Activated CD4-positive, alpha-beta T cell treated with anti-CD3 and anti-CD28 coated beads for 36 hours (primary cell): ENCODE measurements around the gene CSF3. TPM values are rescaled to one million over a fixed set of nuclear protein-coding genes. Genes with fewer than 3 reads are reported as not detected.
A peak's percentile ranks its signal among the peaks of the same experiment; 100 is the strongest.

Source experiments
- ATAC-seq: fragments of 200-7000 bp; cut with Tn5 transposase; one replicate; pipeline ENCODE4 v1.10.0; 2021; ENCODE audit warnings: mild to moderate bottlenecking, moderate library complexity
- CTCF ChIA-PET: fragments of 350-600 bp; sonication (Branson Sonifier 250); formaldehyde crosslinking; loops from one replicate; lab custom pipeline; 2021; ENCODE audit warnings: antibody characterized with exemption; lab: Charles Lee
- POLR2A ChIA-PET: fragments of 350-600 bp; sonication (Branson Sonifier 250); formaldehyde crosslinking; loops from one replicate; lab custom pipeline; 2021; ENCODE audit warnings: antibody characterized with exemption, inconsistent platforms; lab: Charles Lee
- DNase-seq: peaks from one replicate; pipeline ENCODE4 v3.0.0-alpha.2; 2020
- H3K27ac Mint-ChIP-seq: one replicate; pipeline ENCODE4 v1.8.0; 2021; ENCODE audit warnings: mixed read lengths
- H3K27me3 Mint-ChIP-seq: one replicate; pipeline ENCODE4 v1.8.0; 2021; ENCODE audit warnings: mixed read lengths
- H3K36me3 Mint-ChIP-seq: one replicate; pipeline ENCODE4 v1.8.0; 2021; ENCODE audit warnings: low read depth, mixed read lengths
- H3K4me1 Mint-ChIP-seq: one replicate; pipeline ENCODE4 v1.8.0; 2021; ENCODE audit warnings: mixed read lengths
- H3K4me3 Mint-ChIP-seq: one replicate; pipeline ENCODE4 v1.8.0; 2021; ENCODE audit warnings: mild to moderate bottlenecking, moderate library complexity, mixed read lengths
- H3K9me3 Mint-ChIP-seq: one replicate; pipeline ENCODE4 v1.8.0; 2021; ENCODE audit warnings: low read depth, mixed read lengths
- intact Hi-C, 2 experiments: fragments of 100-400 bp; cut with DNase I in 1 of 2; cut with micrococcal nuclease in 1 of 2; formaldehyde crosslinking; loops; one replicate each; pipeline versions ENCODE4 v1.14.2 to v1.15.1; 2022 to 2024; cut with DNase I, micrococcal nuclease
- total RNA-seq, 2 experiments: library from RNA; stranded (reverse); gene quantifications; one replicate each; pipeline ENCODE4 v1.2.3, GENCODE V29; 2021

Gene CSF3
- total RNA-seq, 2 experiments from 2014 or later, result not detected

- Mint-ChIP-seq H3K27ac (no peak overlapping the region), H3K27me3 (no peaks in the 10 kb centered on the region), H3K36me3 (peaks cover 56% of the 10 kb centered on the region), H3K4me1 (peaks cover 22% of the 10 kb centered on the region), H3K4me3 (no peak overlapping the region), H3K9me3 (no peaks in the 10 kb centered on the region)
- ATAC-seq, result no peak
- no peak for DNase-seq
- intact Hi-C loops, result loop anchor here in 1 of 2 experiments (5.0 kb wide), 1 partner anchor 52 kb away; no protein-coding TSS in a partner anchor
- ChIA-PET CTCF (interaction anchor here (0.6 to 4.2 kb wide), 8 partner anchors 10 to 139 kb away, joined by 3 to 77 read pairs (median 4); partner anchors contain the start of genes CSF3 and GSDMA), POLR2A (no interaction called here)
These were observed 9.7 kb downstream of the CSF3 start for GRCh38 chr17:40024901-40025300.

GRCh38 chr17:40025559-40025958 lies 10.3 kb downstream of the CSF3 start:
- Mint-ChIP-seq H3K4me1 (peaks cover 22% of the 10 kb centered on the region), H3K4me3 (no peak overlapping the region), H3K9me3 (no peaks in the 10 kb centered on the region), H3K27me3 (no peaks in the 10 kb centered on the region), H3K27ac (no peak overlapping the region), H3K36me3 (peaks cover 56% of the 10 kb centered on the region)
- ATAC-seq, result no peak
- DNase-seq, result no peak
- intact Hi-C loops, result loop anchor here in 1 of 2 experiments (5.0 kb wide), 1 partner anchor 52 kb away; no protein-coding TSS in a partner anchor
- POLR2A ChIA-PET, result interaction anchor here (0.7 kb wide), 1 partner anchor 14 kb away, joined by 4 read pairs; no protein-coding TSS in a partner anchor
- CTCF ChIA-PET, result interaction anchor here (0.6 to 4.2 kb wide), 13 partner anchors 11 to 172 kb away, joined by 3 to 77 read pairs (median 4); partner anchors contain the start of genes CSF3, GSDMA and NR1D1

GRCh38 chr17:40025991-40026815 lies 11.0 kb downstream of the CSF3 start:
- ChIA-PET POLR2A (interaction anchor here (0.7 kb wide), 1 partner anchor 14 kb away, joined by 4 read pairs; no protein-coding TSS in a partner anchor), CTCF (interaction anchor here (0.6 to 4.2 kb wide), 20 partner anchors 11 to 281 kb away, joined by 3 to 77 read pairs (median 4); partner anchors contain the start of genes CSF3, MED24 and NR1D1)
- Mint-ChIP-seq H3K36me3 (peaks cover 58% of the 10 kb centered on the region), H3K4me1 (peaks cover 22% of the 10 kb centered on the region), H3K27me3 (no peaks in the 10 kb centered on the region), H3K4me3 (no peak overlapping the region), H3K27ac (no peak overlapping the region), H3K9me3 (no peaks in the 10 kb centered on the region)
- ATAC-seq, result peak; percentile 27
- peak; percentile 58 for DNase-seq
- intact Hi-C loops, result loop anchor here in 1 of 2 experiments (5.0 kb wide), 1 partner anchor 51 kb away; no protein-coding TSS in a partner anchor

- ATAC-seq, result peak; percentile 94
- POLR2A ChIA-PET, result no interaction called here
- Mint-ChIP-seq H3K27me3 (no peaks in the 10 kb centered on the region), H3K4me3 (no peak overlapping the region), H3K36me3 (peaks cover 52% of the 10 kb centered on the region), H3K27ac (no peak overlapping the region), H3K4me1 (peaks cover 22% of the 10 kb centered on the region), H3K9me3 (no peaks in the 10 kb centered on the region)
- CTCF ChIA-PET, result interaction anchor here (0.6 to 4.2 kb wide), 33 partner anchors 8 to 675 kb away, joined by 3 to 77 read pairs (median 4); partner anchors contain the start of genes CSF3 and MED24
- intact Hi-C loops, result loop anchor here (1.0 to 5.0 kb wide), 3 partner anchors 14 to 405 kb away; no protein-coding TSS in a partner anchor
- DNase-seq, result peak; percentile 86
These were observed 11.8 kb downstream of the CSF3 start for GRCh38 chr17:40026816-40027613.

GRCh38 chr17:40027614-40028012 lies 12.4 kb downstream of the CSF3 start:
- ChIA-PET POLR2A (no interaction called here), CTCF (interaction anchor here (0.6 to 4.2 kb wide), 28 partner anchors 9 to 675 kb away, joined by 3 to 77 read pairs (median 4); partner anchors contain the start of genes CSF3 and MED24)
- intact Hi-C loops, result loop anchor here (1.0 to 5.0 kb wide), 3 partner anchors 14 to 405 kb away; no protein-coding TSS in a partner anchor
- Mint-ChIP-seq H3K4me1 (peaks cover 22% of the 10 kb centered on the region), H3K9me3 (no peaks in the 10 kb centered on the region), H3K36me3 (peaks cover 48% of the 10 kb centered on the region), H3K27ac (no peak overlapping the region), H3K4me3 (no peak overlapping the region), H3K27me3 (no peaks in the 10 kb centered on the region)
- DNase-seq (no peak), ATAC-seq (no peak)

- POLR2A ChIA-PET, result no interaction called here
- no peak for ATAC-seq
- intact Hi-C loops, result loop anchor here in 1 of 2 experiments (5.0 kb wide), 1 partner anchor 49 kb away; no protein-coding TSS in a partner anchor
- H3K4me3 Mint-ChIP-seq, result no peak overlapping the region
- peaks cover 22% of the 10 kb centered on the region for H3K4me1 Mint-ChIP-seq
- peaks cover 43% of the 10 kb centered on the region for H3K36me3 Mint-ChIP-seq
- DNase-seq, result no peak
- CTCF ChIA-PET, result interaction anchor here (0.6 to 2.0 kb wide), 6 partner anchors 19 to 140 kb away, joined by 3 to 11 read pairs (median 4); no protein-coding TSS in a partner anchor
- H3K9me3 Mint-ChIP-seq, result no peaks in the 10 kb centered on the region
- H3K27me3 Mint-ChIP-seq, result no peaks in the 10 kb centered on the region
- no peak overlapping the region for H3K27ac Mint-ChIP-seq
These were observed 13.4 kb downstream of the CSF3 start for GRCh38 chr17:40028595-40028994.

GRCh38 chr17:40031706-40032105 lies 16.5 kb downstream of the CSF3 start:
- intact Hi-C loops, result no loop called here
- ATAC-seq (no peak), DNase-seq (no peak)
- peaks cover 5% of the 10 kb centered on the region for H3K4me1 Mint-ChIP-seq
- H3K27me3 Mint-ChIP-seq, result no peaks in the 10 kb centered on the region
- H3K36me3 Mint-ChIP-seq, result peaks cover 23% of the 10 kb centered on the region
- no peak overlapping the region for H3K4me3 Mint-ChIP-seq
- ChIA-PET CTCF (interaction anchor here (0.7 to 1.4 kb wide), 3 partner anchors 16 to 393 kb away, joined by 3 to 6 read pairs (median 4); partner anchors contain the start of gene CSF3), POLR2A (no interaction called here)
- H3K27ac Mint-ChIP-seq, result no peak overlapping the region
- H3K9me3 Mint-ChIP-seq, result no peaks in the 10 kb centered on the region

GRCh38 chr17:40032322-40033320 lies 17.4 kb downstream of the CSF3 start:
- Mint-ChIP-seq H3K27me3 (no peaks in the 10 kb centered on the region), H3K4me3 (no peak overlapping the region), H3K36me3 (peaks cover 19% of the 10 kb centered on the region), H3K4me1 (no peaks in the 10 kb centered on the region), H3K9me3 (no peaks in the 10 kb centered on the region), H3K27ac (no peak overlapping the region)
- ChIA-PET CTCF (interaction anchor here (0.5 to 1.4 kb wide), 3 partner anchors 9 to 71 kb away, joined by 3 to 6 read pairs (median 5); partner anchors contain the start of gene CSF3), POLR2A (interaction anchor here (0.6 kb wide), 1 partner anchor 568 kb away, joined by 3 read pairs; no protein-coding TSS in a partner anchor)
- DNase-seq (no peak), ATAC-seq (no peak)
- intact Hi-C loops, result no loop called here

GRCh38 chr17:40033339-40033738 lies 18.1 kb downstream of the CSF3 start:
- Mint-ChIP-seq H3K27ac (no peak overlapping the region), H3K4me3 (no peak overlapping the region), H3K27me3 (no peaks in the 10 kb centered on the region), H3K36me3 (peaks cover 18% of the 10 kb centered on the region), H3K9me3 (no peaks in the 10 kb centered on the region), H3K4me1 (no peaks in the 10 kb centered on the region)
- DNase-seq (no peak), ATAC-seq (no peak)
- intact Hi-C loops, result no loop called here
- CTCF ChIA-PET, result interaction anchor here (0.6 to 1.2 kb wide), 2 partner anchors 9 to 51 kb away, joined by 3 to 4 read pairs; no protein-coding TSS in a partner anchor
- POLR2A ChIA-PET, result interaction anchor here (0.6 kb wide), 1 partner anchor 569 kb away, joined by 3 read pairs; no protein-coding TSS in a partner anchor
